Activated CD4-positive, alpha-beta T cell treated with anti-CD3 and anti-CD28 coated beads for 24 hours (primary cell): ENCODE data around the gene LAMB2.
A peak's percentile ranks its signal among the peaks of the same experiment; 100 is the strongest.

Source experiments
- DNase-seq, 2 donors: peaks; one replicate each; pipeline ENCODE4 v3.0.0-alpha.2; 2020; ENCODE audit warnings: low read depth in 2 of 2

LAMB2 gene

DNA sequence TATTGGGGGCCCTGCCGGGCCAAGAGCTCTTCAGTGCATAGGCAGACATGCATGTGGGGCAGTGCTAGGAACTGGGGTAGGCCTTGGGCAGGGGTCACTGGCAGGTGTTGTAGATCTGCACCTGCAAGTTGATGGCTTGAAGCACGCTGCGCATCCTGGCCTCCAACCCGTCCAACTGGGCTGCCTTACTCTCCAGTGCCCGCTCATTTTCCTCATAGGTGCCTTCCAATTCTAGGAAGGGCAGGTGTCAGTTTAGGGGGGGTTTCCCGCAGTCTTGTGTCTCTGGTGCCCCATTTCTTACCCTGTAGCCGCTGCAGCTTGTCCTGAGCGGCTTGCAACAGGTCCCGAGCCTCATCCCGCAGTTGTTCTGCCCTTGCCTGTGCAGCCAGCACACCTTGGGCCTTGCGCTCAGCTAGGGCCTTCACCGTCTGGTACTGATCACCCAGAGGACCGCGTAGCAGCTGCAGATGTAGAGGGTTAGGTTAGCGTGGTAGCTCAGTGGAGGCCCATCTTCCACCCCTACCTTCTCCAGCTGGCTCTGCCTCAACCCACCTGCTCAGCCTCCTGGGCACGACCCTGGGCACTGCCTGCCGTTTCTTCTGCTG, 11.6 kb downstream of the LAMB2 start:
- no peak for DNase-seq

DNA sequence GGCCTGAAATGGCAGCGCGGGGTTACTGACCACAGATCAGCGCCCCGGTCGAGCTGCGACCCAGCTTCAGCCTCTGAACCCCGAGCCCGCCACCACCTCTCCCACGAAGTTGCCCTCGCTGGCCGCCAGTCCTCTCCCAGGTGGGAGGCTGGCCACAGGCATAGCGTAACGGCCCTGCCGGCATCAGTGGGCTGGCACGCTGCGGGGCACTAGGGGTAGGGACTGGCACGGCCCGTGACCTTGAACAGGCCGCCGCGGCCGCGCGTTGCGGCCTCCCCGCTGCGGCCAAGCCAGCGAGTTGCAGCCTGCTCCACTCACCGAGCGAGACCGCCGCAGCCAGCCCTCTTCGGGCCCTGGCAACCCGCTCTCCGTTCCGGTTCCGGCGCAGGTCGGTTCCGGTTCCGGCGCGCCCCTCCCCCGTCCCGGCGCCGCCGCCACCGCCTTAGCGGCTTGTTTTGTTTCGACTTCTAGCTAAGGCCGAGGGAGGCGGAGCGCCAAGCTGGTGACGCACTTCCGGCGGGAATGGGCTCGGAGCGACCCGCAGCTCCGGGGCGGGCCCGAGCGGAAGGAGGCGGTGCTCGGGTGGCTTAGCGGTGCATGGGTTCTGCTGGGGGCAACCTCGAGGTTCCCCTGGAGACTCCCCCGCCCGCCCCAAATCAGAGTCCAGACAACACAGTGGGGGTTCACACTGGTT, 12.3 kb downstream of the LAMB2 start, which contains the start of gene USP19:
USP19 (minus strand) TSS at position 386 of the 694 bp plus-strand sequence. CDS start 1,678 bp downstream, outside the sequence.
- peak; percentile 88 to 90 for DNase-seq

GRCh38 chr3:49120096-49120437, 12.8 kb downstream of the LAMB2 start:
- no peak for DNase-seq

DNA sequence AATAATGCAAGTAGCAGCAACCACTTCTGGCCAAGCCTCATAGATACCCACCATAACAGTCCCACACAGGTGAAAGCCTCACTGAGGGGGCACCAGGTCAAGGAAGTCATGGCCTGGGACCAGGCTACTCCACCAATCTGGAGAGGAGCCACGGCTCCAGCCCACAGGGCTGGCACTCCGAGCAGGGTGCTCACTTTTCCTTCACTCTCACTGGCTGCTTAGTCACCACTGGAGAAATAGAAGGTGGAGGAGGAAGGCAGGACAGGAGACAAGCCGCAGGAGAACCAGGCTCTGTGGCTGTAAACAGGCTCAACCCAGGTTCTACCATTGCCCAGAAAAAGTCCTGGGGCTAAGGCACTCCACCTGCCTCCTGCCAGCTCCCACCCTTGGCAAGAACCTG, 13.4 kb downstream of the LAMB2 start:
- no peak for DNase-seq

- no peak for DNase-seq
Observed at GRCh38 chr3:49119036-49119435, 13.8 kb downstream of the LAMB2 start.

GRCh38 chr3:49112262-49112661, 20.6 kb downstream of the LAMB2 start:
- DNase-seq, result no peak

GRCh38 chr3:49111347-49111746, 21.5 kb downstream of the LAMB2 start:
- DNase-seq, result no peak

GRCh38 chr3:49110780-49111179, 22.1 kb downstream of the LAMB2 start:
- DNase-seq, result no peak

GRCh38 chr3:49108346-49108745, 24.5 kb downstream of the LAMB2 start:
- DNase-seq, result no peak

DNA sequence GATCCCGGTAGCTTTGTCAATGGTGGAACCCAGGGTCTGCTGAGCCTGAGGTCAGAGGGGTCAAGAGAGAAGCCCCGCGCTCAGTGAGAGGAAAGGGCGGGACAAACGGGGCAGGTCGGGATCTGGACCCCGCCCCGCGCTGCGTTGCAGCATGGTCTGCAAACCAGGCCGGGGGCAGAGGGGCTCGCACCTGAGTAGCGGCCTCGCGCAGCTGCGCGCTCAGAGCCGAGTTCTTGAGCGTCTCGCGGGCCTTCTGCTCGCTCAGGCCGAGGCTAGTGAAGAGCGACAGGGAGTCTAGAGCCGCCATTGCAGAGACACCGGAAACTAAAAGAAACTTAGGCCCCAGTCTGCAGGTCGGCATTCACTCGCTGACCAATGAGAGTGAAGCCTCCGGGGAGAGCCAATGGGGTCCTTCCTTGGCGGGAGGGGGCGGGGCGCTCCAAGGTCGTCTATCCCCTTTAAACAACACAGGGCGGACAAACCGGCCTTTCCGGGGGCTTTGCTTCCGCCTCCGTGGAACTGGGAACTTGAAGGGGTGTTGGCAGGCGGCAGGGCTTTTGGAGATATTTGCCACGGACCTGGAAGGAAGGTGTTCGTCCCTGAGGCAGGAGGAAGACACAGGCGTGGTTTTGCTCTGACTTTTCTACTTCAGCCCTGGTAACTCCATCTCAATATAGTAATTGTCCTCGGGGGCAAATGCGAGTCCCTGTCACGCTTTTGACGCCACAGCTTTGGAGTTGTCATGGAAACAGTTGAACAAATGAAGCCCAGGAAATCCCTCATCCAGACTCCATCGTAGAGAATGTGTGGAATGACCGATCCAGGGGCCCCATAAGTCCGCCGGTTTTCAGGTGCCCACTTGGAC, 28.2 kb downstream of the LAMB2 start, which contains the start of gene QARS1:
QARS1 (minus strand) TSS at position 331 of the 865 bp plus-strand sequence; CDS start at position 307, 24 bp downstream.
- peak; percentile 81 for DNase-seq

DNA sequence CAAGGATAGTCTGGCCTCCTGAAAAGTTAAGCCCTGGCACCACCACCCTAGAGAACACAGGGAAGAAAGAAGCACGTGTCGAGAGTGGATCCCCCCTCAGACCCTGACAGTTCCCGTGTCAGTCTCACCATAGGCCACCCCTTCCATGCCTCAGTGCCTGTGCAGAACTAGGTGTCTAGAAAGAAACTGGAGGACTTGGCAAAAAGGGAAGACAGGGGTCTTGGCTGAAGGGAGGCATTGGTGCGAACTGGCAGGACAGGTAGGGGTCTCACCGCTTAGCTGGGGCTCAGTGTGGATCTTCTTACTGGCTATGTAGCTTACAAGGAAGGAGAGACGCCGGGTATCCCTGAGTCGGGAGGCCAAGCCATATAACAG, 28.8 kb downstream of the LAMB2 start:
- no peak for DNase-seq

DNA sequence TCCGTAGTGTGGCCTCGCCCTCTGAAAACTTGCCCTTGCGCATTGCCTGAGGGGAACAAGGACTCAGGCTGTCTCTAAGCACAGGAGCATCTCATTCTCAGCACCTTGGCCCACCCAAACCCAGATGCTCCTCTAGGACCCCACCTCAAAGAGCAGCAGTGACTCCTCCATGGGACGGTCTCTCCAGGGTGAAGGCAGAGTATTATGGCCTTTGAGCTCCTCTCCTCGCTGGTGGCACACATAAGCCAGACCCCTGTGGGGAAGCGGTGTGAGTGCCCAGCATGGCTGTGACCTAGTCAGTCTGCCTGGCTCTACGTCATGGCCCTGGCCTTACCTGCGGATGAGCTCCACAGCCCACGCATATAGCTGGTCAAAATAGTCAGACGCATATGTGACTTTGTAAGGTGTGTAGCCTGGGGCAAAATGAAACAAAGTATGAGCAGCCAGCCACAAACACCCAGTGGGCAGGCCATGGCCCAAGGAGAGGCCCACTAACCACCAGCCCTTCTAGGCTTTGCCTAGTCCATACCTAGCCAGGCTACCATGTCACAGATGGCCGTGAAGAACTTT, 32.7 kb downstream of the LAMB2 start:
- no peak for DNase-seq

GRCh38 chr3:49098910-49099630, 33.8 kb downstream of the LAMB2 start:
- DNase-seq, result no peak

- DNase-seq, result no peak
Observed at GRCh38 chr3:49098429-49098828, 34.4 kb downstream of the LAMB2 start.

DNA sequence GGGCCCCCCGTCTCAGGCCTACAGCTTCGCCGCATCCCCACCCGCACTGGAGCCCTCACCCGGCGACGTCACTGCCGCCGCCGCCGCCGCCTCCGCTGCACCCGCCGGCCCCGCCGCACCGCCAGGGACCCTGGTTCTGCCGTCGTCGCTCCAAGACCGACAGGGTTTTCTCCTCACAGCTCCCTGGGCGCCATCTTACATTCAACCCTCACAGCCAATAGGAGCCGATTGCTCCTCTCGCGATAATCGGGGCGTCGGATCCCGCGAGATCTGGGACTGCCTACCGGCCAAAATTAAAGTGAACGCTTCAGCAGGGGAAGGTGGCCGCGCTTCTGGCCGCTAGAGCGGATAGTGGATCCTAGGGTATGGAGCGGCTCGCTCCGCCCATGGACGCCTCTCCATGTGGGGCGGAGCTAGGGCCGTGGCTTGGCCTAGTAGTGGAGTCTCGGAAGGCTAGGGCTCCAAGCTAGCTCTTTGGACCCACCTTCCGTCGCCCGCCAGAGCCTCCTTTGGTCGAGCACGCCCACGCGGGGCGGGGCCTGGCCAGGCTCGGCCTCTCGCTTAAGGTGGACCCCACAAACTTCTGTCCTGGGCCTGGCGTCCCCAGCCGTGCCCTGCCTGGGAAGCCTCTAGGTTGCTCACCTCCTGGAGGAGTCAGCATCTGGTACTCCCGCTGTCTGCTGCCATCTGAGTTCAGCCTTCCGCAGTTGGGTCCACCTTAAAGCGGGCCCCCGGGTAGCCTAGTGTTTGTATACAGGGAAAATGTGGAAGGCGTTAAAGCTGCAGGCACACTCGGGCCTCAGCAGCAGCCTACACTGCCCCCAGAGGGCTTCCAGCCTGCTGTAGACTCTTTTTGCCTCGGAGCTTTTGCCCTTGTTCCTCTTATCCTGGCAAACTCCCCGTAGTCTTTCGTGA, 38.7 kb downstream of the LAMB2 start, which contains the start of gene QRICH1:
QRICH1 (minus strand) TSS at position 219 of the 915 bp plus-strand sequence. CDS start 17,054 bp downstream, outside the sequence.
- peak; percentile 91 to 96 for DNase-seq

GRCh38 chr3:49092938-49093852, 39.7 kb downstream of the LAMB2 start:
- peak; percentile 69 to 74 for DNase-seq

DNA sequence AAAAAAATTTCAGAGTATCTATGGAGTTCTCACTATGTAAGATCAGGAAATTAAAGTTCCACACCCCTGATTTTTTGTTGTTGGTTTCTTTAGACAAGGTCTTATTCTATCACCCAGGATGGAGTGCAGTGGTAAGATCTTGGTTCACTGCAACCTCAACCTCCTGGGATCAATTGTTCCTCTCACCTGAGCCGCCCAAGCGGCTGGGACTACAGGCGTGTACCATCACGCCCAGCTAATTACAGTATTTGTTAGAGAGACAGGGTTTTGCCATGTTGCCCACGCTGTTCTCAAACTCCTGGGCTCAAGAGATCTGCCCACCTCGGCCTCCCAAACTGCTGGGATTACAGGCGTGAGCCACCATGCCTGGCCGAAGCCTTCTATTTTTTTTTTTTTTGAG, 51.4 kb downstream of the LAMB2 start:
- DNase-seq, result no peak

- DNase-seq, result no peak
Observed at GRCh38 chr3:49079270-49079669, 53.6 kb downstream of the LAMB2 start.

DNA sequence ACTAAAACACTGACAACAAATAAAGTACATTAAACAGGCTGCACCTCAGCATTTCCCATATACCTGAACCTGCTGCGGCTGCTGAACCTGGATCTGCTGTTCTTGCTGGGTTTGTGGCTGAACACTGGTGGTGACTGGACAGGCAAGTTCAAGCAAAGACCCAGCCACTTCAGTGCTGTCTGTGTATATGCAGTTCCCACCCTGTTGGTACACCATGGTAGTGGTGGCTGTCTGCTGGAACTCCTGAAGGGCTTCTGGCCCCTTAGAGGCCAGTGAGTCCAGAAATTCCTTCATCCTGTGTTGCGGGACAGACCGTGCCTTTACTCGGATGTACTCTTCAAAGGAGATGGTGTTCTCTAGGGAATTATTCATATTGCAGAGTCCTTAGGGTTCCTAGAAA, 56.2 kb downstream of the LAMB2 start:
- DNase-seq, result no peak
